Caco-2 (cell line): ENCODE measurements around the gene TMEM45A. TPM values are rescaled to one million over a fixed set of nuclear protein-coding genes. Genes with fewer than 3 reads are reported as not detected.

Experiments used
- BruUV-seq: library from RNA; stranded (reverse); fragments of 400-500 nt; replicated peaks from 2 replicates; lab custom pipeline; 2021; lab: Mats Ljungman, UMichigan
- CTCF ChIA-PET: fragments of 300-600 bp; sonication (Branson Sonifier 250); formaldehyde crosslinking; loops from one replicate; lab custom pipeline; 2022; ENCODE audit warnings: antibody characterized with exemption; lab: Charles Lee
- POLR2A ChIA-PET: fragments of 300-600 bp; sonication (Branson Sonifier 250); formaldehyde crosslinking; loops from one replicate; lab custom pipeline; 2022; ENCODE audit warnings: antibody characterized with exemption; lab: Charles Lee
- DNase-seq, 2 experiments: peaks; one replicate each; pipeline versions ENCODE4 v3.0.0 to v3.0.0-alpha.2; 2020 to 2022
- H3K27me3 ChIP-seq: replicated peaks from 2 replicates; pipeline ENCODE4 v1.6.0; 2011; ENCODE audit warnings: low read length; ENCODE audit not compliant: control insufficient read depth, insufficient read depth
- H3K36me3 ChIP-seq: 2 replicates; pipeline ENCODE4 v1.5.1; 2011; ENCODE audit warnings: low read length; ENCODE audit not compliant: control insufficient read depth, insufficient read depth
- H3K4me1 ChIP-seq: fragments of 250-450 bp; sonication (Bioruptor Pico); 2 replicates; pipeline ENCODE4 v1.5.1; 2020; ENCODE audit warnings: mild to moderate bottlenecking
- H3K4me3 ChIP-seq: 2 replicates; pipeline ENCODE4 v1.5.1; 2011; ENCODE audit warnings: low read depth, mild to moderate bottlenecking, control low read depth, low read length
- H3K9me3 ChIP-seq: fragments of 250-450 bp; sonication (Bioruptor Pico); 2 replicates; pipeline ENCODE4 v1.5.1; 2020; ENCODE audit warnings: mild to moderate bottlenecking, moderate library complexity
- H3K27ac Mint-ChIP-seq: one replicate; pipeline ENCODE4 v1.8.0; 2022; ENCODE audit warnings: mixed read lengths; ENCODE audit not compliant: unreplicated experiment
- H3K27me3 Mint-ChIP-seq: one replicate; pipeline ENCODE4 v1.8.0; 2022; ENCODE audit warnings: mixed read lengths; ENCODE audit not compliant: insufficient read depth, unreplicated experiment
- H3K36me3 Mint-ChIP-seq: one replicate; pipeline ENCODE4 v1.8.0; 2022; ENCODE audit warnings: mild to moderate bottlenecking, mixed read lengths; ENCODE audit not compliant: insufficient read depth, unreplicated experiment
- H3K4me1 Mint-ChIP-seq: one replicate; pipeline ENCODE4 v1.8.0; 2022; ENCODE audit warnings: low read depth, mixed read lengths; ENCODE audit not compliant: unreplicated experiment
- H3K4me3 Mint-ChIP-seq: one replicate; pipeline ENCODE4 v1.8.0; 2022; ENCODE audit warnings: mild to moderate bottlenecking, moderate library complexity, mixed read lengths; ENCODE audit not compliant: unreplicated experiment
- H3K9me3 Mint-ChIP-seq: one replicate; pipeline ENCODE4 v1.8.0; 2022; ENCODE audit warnings: mixed read lengths; ENCODE audit not compliant: unreplicated experiment
- intact Hi-C: fragments of 100-400 bp; cut with micrococcal nuclease; formaldehyde crosslinking; loops from one replicate; pipeline ENCODE4 v1.10.0; 2022; ENCODE audit not compliant: unreplicated experiment
- total RNA-seq: library from RNA; stranded (reverse); gene quantifications from 2 replicates; pipeline ENCODE4 v1.2.3, GENCODE V29; 2022
- TF ChIP-seq, protein P1 (sequence below), 2 experiments: fragments of 200-600 bp in 1 of 2; IDR thresholded peaks; 1 replicate in 1 of 2; 2 replicates in 1 of 2; pipeline versions ENCODE4 v1.5.1 to v1.8.0; 2011 to 2022; ENCODE audit warnings: antibody characterized with exemption in 1 of 2, control low read depth in 1 of 2, inconsistent platforms in 1 of 2, low read depth in 1 of 2, low read length in 1 of 2, mild to moderate bottlenecking in 1 of 2, moderate library complexity in 1 of 2; ENCODE audit not compliant: insufficient read depth in 1 of 2, severe bottlenecking in 1 of 2, unreplicated experiment in 1 of 2

TMEM45A gene
- total RNA-seq, 1 experiment from 2014 or later = 5.6 TPM

GRCh38 chr3:100448079-100448478 is 44.3 kb upstream of the TMEM45A start:
- Mint-ChIP-seq H3K36me3 (no peaks in the 10 kb centered on the region), H3K27me3 (no peaks in the 10 kb centered on the region), H3K9me3 (peaks cover 10% of the 10 kb centered on the region), H3K27ac (no peak overlapping the region), H3K4me3 (no peak overlapping the region), H3K4me1 (no peaks in the 10 kb centered on the region)
- CTCF ChIA-PET = no interaction called here
- Histone ChIP-seq H3K4me3 (no peak overlapping the region), H3K9me3 (peaks cover 7% of the 10 kb centered on the region), H3K27me3 (no peaks in the 10 kb centered on the region), H3K4me1 (no peaks in the 10 kb centered on the region), H3K36me3 (no peaks in the 10 kb centered on the region)
- POLR2A ChIA-PET = no interaction called here
- intact Hi-C loops = no loop called here
- TF ChIP-seq, protein P1, sequence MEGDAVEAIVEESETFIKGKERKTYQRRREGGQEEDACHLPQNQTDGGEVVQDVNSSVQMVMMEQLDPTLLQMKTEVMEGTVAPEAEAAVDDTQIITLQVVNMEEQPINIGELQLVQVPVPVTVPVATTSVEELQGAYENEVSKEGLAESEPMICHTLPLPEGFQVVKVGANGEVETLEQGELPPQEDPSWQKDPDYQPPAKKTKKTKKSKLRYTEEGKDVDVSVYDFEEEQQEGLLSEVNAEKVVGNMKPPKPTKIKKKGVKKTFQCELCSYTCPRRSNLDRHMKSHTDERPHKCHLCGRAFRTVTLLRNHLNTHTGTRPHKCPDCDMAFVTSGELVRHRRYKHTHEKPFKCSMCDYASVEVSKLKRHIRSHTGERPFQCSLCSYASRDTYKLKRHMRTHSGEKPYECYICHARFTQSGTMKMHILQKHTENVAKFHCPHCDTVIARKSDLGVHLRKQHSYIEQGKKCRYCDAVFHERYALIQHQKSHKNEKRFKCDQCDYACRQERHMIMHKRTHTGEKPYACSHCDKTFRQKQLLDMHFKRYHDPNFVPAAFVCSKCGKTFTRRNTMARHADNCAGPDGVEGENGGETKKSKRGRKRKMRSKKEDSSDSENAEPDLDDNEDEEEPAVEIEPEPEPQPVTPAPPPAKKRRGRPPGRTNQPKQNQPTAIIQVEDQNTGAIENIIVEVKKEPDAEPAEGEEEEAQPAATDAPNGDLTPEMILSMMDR (IDR thresholded peaks at IDR 0.05; ENCODE audit: insufficient read depth in 1 of 2, low read depth in 1 of 2, low read length in 1 of 2, severe bottlenecking in 1 of 2, unreplicated experiment in 1 of 2) = no peak
- DNase-seq = no peak
- BruUV-seq = no TSS peak

DNA sequence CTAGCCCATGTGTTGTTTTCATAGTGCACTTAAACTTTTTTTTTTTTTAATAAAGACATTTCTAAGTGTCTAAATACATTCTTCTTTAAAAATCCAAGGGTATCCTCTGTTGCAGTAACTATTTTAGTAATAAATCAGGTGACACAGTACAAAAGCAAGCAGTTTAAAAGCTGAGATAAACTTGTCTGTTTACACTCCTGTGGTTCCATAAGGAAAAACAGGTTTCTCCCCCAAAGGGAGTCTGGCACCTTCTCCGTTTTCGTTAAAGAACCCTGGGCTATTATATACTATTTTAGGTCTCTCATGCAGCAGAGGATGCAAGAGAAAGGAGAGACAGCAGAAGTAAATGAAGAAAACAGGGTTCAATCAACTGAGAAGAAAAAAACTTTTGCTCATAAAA is 43.2 kb upstream of the TMEM45A start:
- Mint-ChIP-seq H3K4me3 (no peak overlapping the region), H3K9me3 (peaks cover 10% of the 10 kb centered on the region), H3K4me1 (no peaks in the 10 kb centered on the region), H3K36me3 (no peaks in the 10 kb centered on the region), H3K27ac (no peak overlapping the region), H3K27me3 (no peaks in the 10 kb centered on the region)
- Histone ChIP-seq H3K9me3 (peaks cover 7% of the 10 kb centered on the region), H3K36me3 (no peaks in the 10 kb centered on the region), H3K4me1 (no peaks in the 10 kb centered on the region), H3K27me3 (no peaks in the 10 kb centered on the region), H3K4me3 (no peak overlapping the region)
- BruUV-seq = no TSS peak
- ChIA-PET POLR2A (no interaction called here), CTCF (no interaction called here)
- no peak for DNase-seq
- TF ChIP-seq, protein P1 (IDR thresholded peaks at IDR 0.05; ENCODE audit: insufficient read depth in 1 of 2, low read depth in 1 of 2, low read length in 1 of 2, severe bottlenecking in 1 of 2, unreplicated experiment in 1 of 2) = no peak
- intact Hi-C loops = no loop called here

GRCh38 chr3:100454677-100455076 is 37.7 kb upstream of the TMEM45A start:
- TF ChIP-seq, protein P1 (IDR thresholded peaks at IDR 0.05; ENCODE audit: insufficient read depth in 1 of 2, low read depth in 1 of 2, low read length in 1 of 2, severe bottlenecking in 1 of 2, unreplicated experiment in 1 of 2) = no peak
- Mint-ChIP-seq H3K27me3 (no peaks in the 10 kb centered on the region), H3K36me3 (no peaks in the 10 kb centered on the region), H3K9me3 (no peaks in the 10 kb centered on the region), H3K4me1 (no peaks in the 10 kb centered on the region), H3K4me3 (no peak overlapping the region), H3K27ac (no peak overlapping the region)
- POLR2A ChIA-PET = no interaction called here
- no TSS peak for BruUV-seq
- CTCF ChIA-PET = no interaction called here
- no peaks in the 10 kb centered on the region for H3K36me3 ChIP-seq
- intact Hi-C loops = no loop called here
- no peaks in the 10 kb centered on the region for H3K4me1 ChIP-seq
- H3K4me3 ChIP-seq = no peak overlapping the region
- H3K9me3 ChIP-seq = no peaks in the 10 kb centered on the region
- no peaks in the 10 kb centered on the region for H3K27me3 ChIP-seq
- DNase-seq = peak in 1 of 2 experiments; percentile 5
